GM18861 (cell line): ENCODE results near the gene ZDHHC1.
"Not testable (repeated sequence)": the region's sequence is repeated elsewhere in the genome, so short reads cannot be mapped to it uniquely, and the experiment has no call there.

Experiments
- ATAC-seq: cut with Tn5 transposase; IDR thresholded peaks from one replicate; pipeline ENCODE4 v1.9.1; 2021; ENCODE audit not compliant: unreplicated experiment

ZDHHC1 gene

GRCh38 chr16:67431775-67432505, 15.7 kb upstream of the ZDHHC1 start:
- ATAC-seq = no peak

GRCh38 chr16:67430977-67431774, 14.9 kb upstream of the ZDHHC1 start, which contains the start of gene HSD11B2:
TSS of gene HSD11B2 (plus strand) at chr16:67431121. CDS start at chr16:67431249, 128 bp downstream.
- ATAC-seq = no peak

- ATAC-seq = no peak
These were observed 14.3 kb upstream of the ZDHHC1 start for GRCh38 chr16:67430504-67430976.

- ATAC-seq = no peak
These were observed 13.7 kb upstream of the ZDHHC1 start for GRCh38 chr16:67429799-67430503.

- no peak for ATAC-seq
These were observed 12.9 kb upstream of the ZDHHC1 start for GRCh38 chr16:67429053-67429798.

GRCh38 chr16:67428146-67428731, 12.0 kb upstream of the ZDHHC1 start:
- ATAC-seq = no peak

GRCh38 chr16:67426950-67427349, 10.7 kb upstream of the ZDHHC1 start:
- ATAC-seq = no peak

- no peak for ATAC-seq
These were observed 9.7 kb upstream of the ZDHHC1 start for GRCh38 chr16:67426022-67426421.

- no peak for ATAC-seq
These were observed 9.3 kb upstream of the ZDHHC1 start for GRCh38 chr16:67425580-67425979.

GRCh38 chr16:67425061-67425460, 8.8 kb upstream of the ZDHHC1 start:
- no peak for ATAC-seq

- ATAC-seq = no peak
These were observed 8.0 kb upstream of the ZDHHC1 start for GRCh38 chr16:67424261-67424615.

- ATAC-seq = no peak
These were observed 7.5 kb upstream of the ZDHHC1 start for GRCh38 chr16:67423611-67424260.

GRCh38 chr16:67423015-67423414, 6.7 kb upstream of the ZDHHC1 start:
- no peak for ATAC-seq

GRCh38 chr16:67421030-67421429, 4.8 kb upstream of the ZDHHC1 start:
- ATAC-seq = no peak

- no peak for ATAC-seq
These were observed 3.7 kb upstream of the ZDHHC1 start for GRCh38 chr16:67419931-67420330.

GRCh38 chr16:67419502-67419901, 3.2 kb upstream of the ZDHHC1 start:
- no peak for ATAC-seq

GRCh38 chr16:67417333-67418061, 1.2 kb upstream of the ZDHHC1 start:
- ATAC-seq = no peak

- not testable (repeated sequence) for ATAC-seq
These were observed 856 bp downstream of the ZDHHC1 start for GRCh38 chr16:67415421-67415820.
